SK-N-SH (cell line): ENCODE measurements around the gene PRDM10. TPM values are rescaled to one million over a fixed set of nuclear protein-coding genes. Genes with fewer than 3 reads are reported as not detected.

ENCODE experiments used
- CTCF ChIA-PET: fragments of 300-600, 350-600 bp; formaldehyde crosslinking; extraction: SDS; loops from one replicate; lab custom pipeline; 2021; lab: Yijun Ruan, JAX
- POLR2A ChIA-PET: fragments of 350-600 bp; sonication (Branson Sonifier 250); formaldehyde crosslinking; extraction: SDS; loops from one replicate; lab custom pipeline; 2020; ENCODE audit warnings: antibody characterized with exemption, inconsistent platforms; lab: Yijun Ruan, JAX
- DNase-seq: peaks from one replicate; pipeline ENCODE4 v3.0.0; 2012
- H2AFZ ChIP-seq: fragments of 200-600 bp; sonication (generic); 2 replicates; pipeline ENCODE4 v1.8.1; 2016; ENCODE audit warnings: antibody characterized with exemption, mild to moderate bottlenecking, low read depth
- H3F3A ChIP-seq: fragments of 200-600 bp; sonication (generic); replicated peaks from 2 replicates; pipeline ENCODE3; 2016; ENCODE audit warnings: antibody characterized with exemption, mild to moderate bottlenecking; ENCODE audit not compliant: insufficient read depth
- H3K27ac ChIP-seq, 2 experiments: fragments of 200-500 bp in 1 of 2; fragments of 200-600 bp in 1 of 2; sonication (Bioruptor generic) in 1 of 2; sonication (generic), shearing (Covaris generic) in 1 of 2; 2 replicates each; pipeline versions ENCODE4 v1.5.1 to v1.6.1; 2014 to 2016; ENCODE audit warnings: low read depth in 2 of 2, inconsistent platforms in 1 of 2, low read length in 1 of 2, mild to moderate bottlenecking in 1 of 2, mixed read lengths in 1 of 2
- H3K27me3 ChIP-seq: fragments of 200-600 bp; sonication (generic), shearing (Covaris generic); 2 replicates; pipeline ENCODE4 v1.6.1; 2016; ENCODE audit warnings: mixed run types; ENCODE audit not compliant: insufficient read depth
- H3K36me3 ChIP-seq, 2 experiments: fragments of 200-500 bp in 1 of 2; fragments of 200-600 bp in 1 of 2; sonication (Bioruptor generic) in 1 of 2; sonication (generic) in 1 of 2; replicated peaks in 1 of 2; 2 replicates each; pipeline versions ENCODE3 to v1.5.1; 2014 to 2016; ENCODE audit warnings: low read length in 1 of 2, mild to moderate bottlenecking in 1 of 2; ENCODE audit not compliant: insufficient read depth in 2 of 2, control insufficient read depth in 1 of 2
- H3K4me1 ChIP-seq, 2 experiments: fragments of 200-500 bp in 1 of 2; fragments of 200-600 bp in 1 of 2; sonication (Bioruptor generic) in 1 of 2; sonication (generic), shearing (Covaris generic) in 1 of 2; 2 replicates each; pipeline versions ENCODE4 v1.5.1 to v1.6.1; 2014 to 2016; ENCODE audit warnings: low read depth in 1 of 2, low read length in 1 of 2, mixed run types in 1 of 2; ENCODE audit not compliant: insufficient read depth in 2 of 2, control insufficient read depth in 1 of 2
- H3K4me2 ChIP-seq: fragments of 200-600 bp; sonication (generic), shearing (Covaris generic); 2 replicates; pipeline ENCODE4 v1.6.1; 2017; ENCODE audit warnings: mixed run types
- H3K4me3 ChIP-seq, 2 experiments: fragments of 200-500 bp in 1 of 2; fragments of 200-600 bp in 1 of 2; sonication (Bioruptor generic) in 1 of 2; sonication (generic), shearing (Covaris generic) in 1 of 2; 2 replicates each; pipeline versions ENCODE4 v1.5.1 to v1.8.1; 2014 to 2016; ENCODE audit warnings: low read depth in 2 of 2, inconsistent platforms in 1 of 2, low read length in 1 of 2, mild to moderate bottlenecking in 1 of 2, mixed read lengths in 1 of 2, moderate library complexity in 1 of 2
- H3K79me2 ChIP-seq: fragments of 200-600 bp; sonication (generic); 2 replicates; pipeline ENCODE4 v1.8.1; 2017; ENCODE audit warnings: mild to moderate bottlenecking; ENCODE audit not compliant: insufficient read depth
- H3K9ac ChIP-seq: fragments of 200-600 bp; sonication (generic); 2 replicates; pipeline ENCODE4 v1.6.1; 2017; ENCODE audit warnings: mixed run types
- H3K9me2 ChIP-seq: fragments of 200-600 bp; sonication (generic); 2 replicates; pipeline ENCODE4 v1.6.1; 2017; ENCODE audit warnings: mixed run types
- H3K9me3 ChIP-seq: fragments of 200-600 bp; sonication (generic); 2 replicates; pipeline ENCODE4 v1.6.1; 2017; ENCODE audit warnings: mixed run types, mild to moderate bottlenecking, moderate library complexity
- H4K20me1 ChIP-seq: fragments of 200-600 bp; sonication (generic); 2 replicates; pipeline ENCODE4 v1.6.1; 2017; ENCODE audit warnings: mild to moderate bottlenecking, mixed run types; ENCODE audit not compliant: insufficient read depth
- ELF1 ChIP-seq: IDR thresholded peaks from 2 replicates; pipeline ENCODE4 v1.4.0; 2012
- EP300 ChIP-seq, 2 experiments: IDR thresholded peaks; 2 replicates each; pipeline versions ENCODE4 v1.4.0 to v1.6.1; 2012; ENCODE audit warnings: borderline replicate concordance in 1 of 2, low read depth in 1 of 2, low read length in 1 of 2
- FOXM1 ChIP-seq: IDR thresholded peaks from 2 replicates; pipeline ENCODE4 v1.4.0; 2012; ENCODE audit warnings: low read depth, mild to moderate bottlenecking
- GABPA ChIP-seq: IDR thresholded peaks from 2 replicates; pipeline ENCODE4 v1.4.0; 2012; ENCODE audit warnings: low read depth, mild to moderate bottlenecking
- JUND ChIP-seq: IDR thresholded peaks from 2 replicates; pipeline ENCODE4 v1.4.0; 2012
- MEF2A ChIP-seq: IDR thresholded peaks from 2 replicates; pipeline ENCODE4 v1.4.0; 2012; ENCODE audit warnings: low read depth, borderline replicate concordance
- MXI1 ChIP-seq: IDR thresholded peaks from 2 replicates; pipeline ENCODE4 v1.6.1; 2012; ENCODE audit warnings: mild to moderate bottlenecking, low read depth, low read length, improper control_type of control experiment
- NFIC ChIP-seq: IDR thresholded peaks from 2 replicates; pipeline ENCODE4 v1.4.0; 2012; ENCODE audit warnings: borderline replicate concordance
- NRF1 ChIP-seq: IDR thresholded peaks from 2 replicates; pipeline ENCODE4 v1.6.1; 2012; ENCODE audit warnings: low read depth, mild to moderate bottlenecking, low read length
- RCOR1 ChIP-seq: fragments of 150-350 bp; IDR thresholded peaks from 2 replicates; pipeline ENCODE4 v1.6.1; 2017; ENCODE audit warnings: antibody characterized with exemption, low read length
- RXRA ChIP-seq: IDR thresholded peaks from 2 replicates; pipeline ENCODE4 v1.4.0; 2012; ENCODE audit warnings: low read depth, mild to moderate bottlenecking, borderline replicate concordance
- SIN3A ChIP-seq: IDR thresholded peaks from 2 replicates; pipeline ENCODE4 v1.6.1; 2012; ENCODE audit warnings: low read depth, mild to moderate bottlenecking, low read length, moderate library complexity, borderline replicate concordance
- SMC3 ChIP-seq: IDR thresholded peaks from 2 replicates; pipeline ENCODE4 v1.6.1; 2012; ENCODE audit warnings: low read depth, low read length, improper control_type of control experiment
- TAF1 ChIP-seq: IDR thresholded peaks from 2 replicates; pipeline ENCODE4 v1.6.1; 2012; ENCODE audit warnings: low read depth, mild to moderate bottlenecking, low read length, moderate library complexity, borderline replicate concordance
- YY1 ChIP-seq: IDR thresholded peaks from 2 replicates; pipeline ENCODE4 v1.4.0; 2012; ENCODE audit warnings: low read depth, mild to moderate bottlenecking
- WGBS: methylation state at CpG from one replicate; pipeline ENCODE4 v1.1.6; 2017; ENCODE audit warnings: low lambda C conversion rate; 5-methylcytosine and 5-hydroxymethylcytosine counted together
- polyA plus RNA-seq, 3 experiments: library from polyadenylated mRNA; depleted of rRNA; stranded (reverse); fragments of >200 nt; gene quantifications; 2 replicates each; pipeline ENCODE4 v1.2.3, GENCODE V29; 2012
- TF ChIP-seq, protein P1 (sequence below): IDR thresholded peaks from 2 replicates; pipeline ENCODE4; 2012
- TF ChIP-seq, protein P2 (sequence below): fragments of 150-350 bp; IDR thresholded peaks from 2 replicates; pipeline ENCODE4 v1.6.1; 2016; ENCODE audit warnings: mild to moderate bottlenecking, low read depth, low read length
- TF ChIP-seq, protein P3 (sequence below): IDR thresholded peaks from 2 replicates; pipeline ENCODE4 v1.4.0; 2012; ENCODE audit warnings: low read depth, borderline replicate concordance

The PRDM10 gene
- polyA plus RNA-seq, 1 of the 3 experiments (the other 2 are of a cell fraction) = 1.9 TPM

DNA sequence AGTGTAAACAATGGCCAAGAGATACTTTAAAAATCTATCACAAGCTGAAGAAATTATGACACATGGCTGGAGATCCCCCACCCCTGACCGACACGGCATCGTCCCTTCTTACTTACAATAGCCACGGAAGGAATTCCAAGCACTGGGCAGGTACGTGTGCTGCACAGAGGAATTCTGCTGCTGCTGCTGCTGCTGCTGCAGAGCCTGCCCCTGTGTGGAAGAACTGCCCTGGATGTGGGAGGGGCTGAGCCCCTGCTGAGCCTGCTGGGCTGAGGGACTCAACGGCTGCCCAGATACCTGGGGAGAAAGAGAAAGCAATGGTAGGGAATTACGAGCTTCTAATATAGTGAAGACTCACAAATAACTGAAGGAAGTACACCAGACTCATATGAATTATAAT, 92.3 kb downstream of the PRDM10 start:
- Histone ChIP-seq H3K36me3 (peaks cover 12 to 22% of the 10 kb centered on the region in 2 experiments), H3K27me3 (no peaks in the 10 kb centered on the region), H3K4me3 (no peak overlapping the region), H3F3A (no peaks in the 10 kb centered on the region), H3K27ac (no peak overlapping the region), H4K20me1 (no peaks in the 10 kb centered on the region), H3K79me2 (no peaks in the 10 kb centered on the region), H3K4me1 (no peaks in the 10 kb centered on the region; a peak in 1 of 4 replicates), H2AFZ (no peak overlapping the region), H3K9me2 (no peaks in the 10 kb centered on the region), H3K9ac (no peak overlapping the region), H3K9me3 (no peaks in the 10 kb centered on the region), H3K4me2 (no peak overlapping the region)
- TF ChIP-seq GABPA (no peak), JUND (no peak), NFIC (no peak), RXRA (no peak), MXI1 (no peak), TAF1 (no peak), SIN3A (no peak)
- TF ChIP-seq, protein P1, sequence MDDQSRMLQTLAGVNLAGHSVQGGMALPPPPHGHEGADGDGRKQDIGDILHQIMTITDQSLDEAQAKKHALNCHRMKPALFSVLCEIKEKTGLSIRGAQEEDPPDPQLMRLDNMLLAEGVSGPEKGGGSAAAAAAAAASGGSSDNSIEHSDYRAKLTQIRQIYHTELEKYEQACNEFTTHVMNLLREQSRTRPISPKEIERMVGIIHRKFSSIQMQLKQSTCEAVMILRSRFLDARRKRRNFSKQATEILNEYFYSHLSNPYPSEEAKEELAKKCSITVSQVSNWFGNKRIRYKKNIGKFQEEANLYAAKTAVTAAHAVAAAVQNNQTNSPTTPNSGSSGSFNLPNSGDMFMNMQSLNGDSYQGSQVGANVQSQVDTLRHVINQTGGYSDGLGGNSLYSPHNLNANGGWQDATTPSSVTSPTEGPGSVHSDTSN = no peak
- CTCF ChIA-PET = interaction anchor here (1.3 to 1.7 kb wide), 2 partner anchors 13 to 221 kb away, joined by 4 to 8 read pairs; no protein-coding TSS in a partner anchor
- POLR2A ChIA-PET = interaction anchor here (0.6 kb wide), 1 partner anchor 12 kb away, joined by 3 read pairs; no protein-coding TSS in a partner anchor
- WGBS = 96% methylated on average over 7 of the region's 7 CpGs
- DNase-seq = no peak

DNA sequence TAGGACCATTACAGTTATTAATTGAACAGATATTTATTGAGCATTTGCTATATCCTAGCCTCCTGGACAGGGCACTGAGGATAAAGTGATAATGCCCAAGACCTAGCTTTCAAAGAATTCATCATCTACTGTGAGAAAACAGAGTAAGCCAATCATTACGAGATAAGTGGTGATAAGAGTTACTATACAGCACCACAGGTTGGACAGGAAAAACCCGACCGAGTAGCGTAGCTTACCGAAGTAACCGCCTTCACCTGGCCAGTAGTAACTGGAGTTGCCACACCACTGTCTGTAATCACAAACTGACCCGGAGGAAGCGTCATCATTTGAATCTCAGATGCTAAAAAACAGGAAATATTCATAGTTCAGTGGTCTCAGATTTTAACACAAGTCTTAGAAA, 97.2 kb downstream of the PRDM10 start:
- TF ChIP-seq YY1 (no peak), MEF2A (no peak), EP300 (IDR thresholded peaks at IDR 0.05; ENCODE audit: borderline replicate concordance in 1 of 2, low read depth in 1 of 2, low read length in 1 of 2) (no peak), RXRA (no peak), MXI1 (no peak), NRF1 (no peak), RCOR1 (no peak), FOXM1 (no peak), SMC3 (no peak), ELF1 (no peak)
- TF ChIP-seq, protein P2, sequence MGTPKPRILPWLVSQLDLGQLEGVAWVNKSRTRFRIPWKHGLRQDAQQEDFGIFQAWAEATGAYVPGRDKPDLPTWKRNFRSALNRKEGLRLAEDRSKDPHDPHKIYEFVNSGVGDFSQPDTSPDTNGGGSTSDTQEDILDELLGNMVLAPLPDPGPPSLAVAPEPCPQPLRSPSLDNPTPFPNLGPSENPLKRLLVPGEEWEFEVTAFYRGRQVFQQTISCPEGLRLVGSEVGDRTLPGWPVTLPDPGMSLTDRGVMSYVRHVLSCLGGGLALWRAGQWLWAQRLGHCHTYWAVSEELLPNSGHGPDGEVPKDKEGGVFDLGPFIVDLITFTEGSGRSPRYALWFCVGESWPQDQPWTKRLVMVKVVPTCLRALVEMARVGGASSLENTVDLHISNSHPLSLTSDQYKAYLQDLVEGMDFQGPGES = no peak
- TF ChIP-seq, protein P3, sequence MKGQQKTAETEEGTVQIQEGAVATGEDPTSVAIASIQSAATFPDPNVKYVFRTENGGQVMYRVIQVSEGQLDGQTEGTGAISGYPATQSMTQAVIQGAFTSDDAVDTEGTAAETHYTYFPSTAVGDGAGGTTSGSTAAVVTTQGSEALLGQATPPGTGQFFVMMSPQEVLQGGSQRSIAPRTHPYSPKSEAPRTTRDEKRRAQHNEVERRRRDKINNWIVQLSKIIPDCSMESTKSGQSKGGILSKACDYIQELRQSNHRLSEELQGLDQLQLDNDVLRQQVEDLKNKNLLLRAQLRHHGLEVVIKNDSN = no peak
- Histone ChIP-seq H3K27ac (no peak overlapping the region), H3F3A (no peaks in the 10 kb centered on the region), H3K4me1 (no peaks in the 10 kb centered on the region), H3K9me3 (no peaks in the 10 kb centered on the region), H3K4me2 (no peak overlapping the region), H3K9me2 (no peaks in the 10 kb centered on the region), H2AFZ (no peak overlapping the region), H4K20me1 (no peaks in the 10 kb centered on the region), H3K36me3 (peaks cover 22 to 31% of the 10 kb centered on the region in 2 experiments), H3K4me3 (no peak overlapping the region), H3K27me3 (no peaks in the 10 kb centered on the region), H3K79me2 (no peaks in the 10 kb centered on the region), H3K9ac (no peak overlapping the region)
- CTCF ChIA-PET = no interaction called here
- POLR2A ChIA-PET = no interaction called here
- 98% methylated on average over 8 of the region's 8 CpGs for WGBS
- DNase-seq = no peak
